ENCODE measurements around the gene FAM120A.

DNA sequence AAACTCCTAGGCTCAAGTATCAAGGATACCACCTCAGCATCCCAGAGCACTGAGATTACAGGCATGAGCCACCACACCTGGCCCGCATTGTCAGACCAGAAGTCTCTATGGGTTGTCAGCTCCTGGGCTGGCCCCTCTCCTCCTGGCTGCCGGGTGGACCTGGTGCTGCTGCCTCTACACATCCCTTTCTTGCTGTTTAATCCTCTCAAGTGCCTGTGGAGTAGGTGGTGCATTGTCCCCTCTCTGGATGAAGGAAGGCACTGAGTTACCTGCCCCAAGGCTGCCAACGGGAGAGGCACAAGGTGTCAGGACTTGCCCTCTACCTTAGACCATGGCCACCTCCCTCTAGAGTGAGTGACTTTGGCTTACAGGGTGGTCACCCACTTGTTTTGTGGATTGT lies 162.3 kb downstream of the FAM120A start:
- no peak for TF ChIP-seq CTCF (conservative IDR thresholded peaks at IDR 0.05; ENCODE audit: low read depth, low read length)
- TF ChIP-seq EZH2 (IDR thresholded peaks at IDR 0.05; ENCODE audit: low read length, unreplicated experiment) = no peak

Data from PC-3 (cell line).